Stimulated activated CD8-positive, alpha-beta memory T cell treated with anti-CD3 and anti-CD28 coated beads, Interleukin-12 subunit alpha, Interleukin-12 subunit beta, amount 100 ng/mL, for 24 hours (primary cell): ENCODE data around the gene ZDHHC11B.
"Not testable (repeated sequence)": the region's sequence is repeated elsewhere in the genome, so short reads cannot be mapped to it uniquely, and the experiment has no call there.

ENCODE experiments used
- DNase-seq: peaks from one replicate; pipeline ENCODE4 v3.0.0-alpha.2; 2020; ENCODE audit errors: extremely low read depth

ZDHHC11B gene

GRCh38 chr5:752532-753115 lies 31.9 kb downstream of the ZDHHC11B start:
- not testable (repeated sequence) for DNase-seq

GRCh38 chr5:751992-752391 lies 32.5 kb downstream of the ZDHHC11B start:
- DNase-seq: not testable (repeated sequence)

- no peak for DNase-seq
Measured at GRCh38 chr5:751496-751895, 33.0 kb downstream of the ZDHHC11B start.

- not testable (repeated sequence) for DNase-seq
Measured at GRCh38 chr5:750226-750625, 34.3 kb downstream of the ZDHHC11B start.

- DNase-seq: no peak
Measured at GRCh38 chr5:749101-749670, 35.3 kb downstream of the ZDHHC11B start.

GRCh38 chr5:748011-748980 lies 36.2 kb downstream of the ZDHHC11B start:
- DNase-seq: not testable (repeated sequence)

- not testable (repeated sequence) for DNase-seq
Measured at GRCh38 chr5:747303-747844, 37.2 kb downstream of the ZDHHC11B start.

GRCh38 chr5:746258-746761 lies 38.2 kb downstream of the ZDHHC11B start:
- DNase-seq: no peak

- not testable (repeated sequence) for DNase-seq
Measured at GRCh38 chr5:745272-746142, 39.0 kb downstream of the ZDHHC11B start.

GRCh38 chr5:743696-744404 lies 40.7 kb downstream of the ZDHHC11B start:
- not testable (repeated sequence) for DNase-seq

- DNase-seq: not testable (repeated sequence)
Measured at GRCh38 chr5:742276-742675, 42.3 kb downstream of the ZDHHC11B start.

- DNase-seq: not testable (repeated sequence)
Measured at GRCh38 chr5:734145-734544, 50.4 kb downstream of the ZDHHC11B start.

- DNase-seq: not testable (repeated sequence)
Measured at GRCh38 chr5:732754-733454, 51.6 kb downstream of the ZDHHC11B start.

- not testable (repeated sequence) for DNase-seq
Measured at GRCh38 chr5:729225-729624, 55.3 kb downstream of the ZDHHC11B start.

GRCh38 chr5:727087-727486 lies 57.4 kb downstream of the ZDHHC11B start:
- not testable (repeated sequence) for DNase-seq

GRCh38 chr5:723865-724264 lies 60.7 kb downstream of the ZDHHC11B start:
- DNase-seq: not testable (repeated sequence)

GRCh38 chr5:723309-723708 lies 61.2 kb downstream of the ZDHHC11B start:
- not testable (repeated sequence) for DNase-seq

GRCh38 chr5:719379-719778 lies 65.2 kb downstream of the ZDHHC11B start:
- DNase-seq: not testable (repeated sequence)

GRCh38 chr5:717143-717542 lies 67.4 kb downstream of the ZDHHC11B start:
- DNase-seq: no peak

- not testable (repeated sequence) for DNase-seq
Measured at GRCh38 chr5:716740-717139, 67.8 kb downstream of the ZDHHC11B start.
